Endothelial cell of umbilical vein (primary cell): Measurements from ENCODE around the gene ZIC2.

ENCODE experiments used
- CTCF ChIP-seq, 2 donors: IDR thresholded peaks; 1 replicate in 1 of 2; 2 replicates in 1 of 2; pipeline ENCODE4 v1.5.1; 2011; ENCODE audit warnings: low read length in 2 of 2, mild to moderate bottlenecking in 2 of 2, moderate library complexity in 2 of 2, control low read depth in 1 of 2, inconsistent platforms in 1 of 2, low read depth in 1 of 2; ENCODE audit not compliant: insufficient read depth in 1 of 2; ENCODE audit errors: extremely low read depth in 1 of 2
- EZH2 ChIP-seq: IDR thresholded peaks from 2 replicates; pipeline ENCODE4 v1.6.1; 2012; ENCODE audit warnings: borderline replicate concordance, low read depth, mild to moderate bottlenecking, moderate library complexity, low read length, inconsistent platforms; ENCODE audit not compliant: severe bottlenecking
- FOS ChIP-seq: IDR thresholded peaks from 2 replicates; pipeline ENCODE4 v1.6.1; 2011; ENCODE audit warnings: mild to moderate bottlenecking, low read length, moderate library complexity, borderline replicate concordance; ENCODE audit not compliant: insufficient read depth
- JUN ChIP-seq: IDR thresholded peaks from 2 replicates; pipeline ENCODE4 v1.6.1; 2011; ENCODE audit warnings: borderline replicate concordance, low read depth; ENCODE audit not compliant: insufficient read length, insufficient read depth
- MAX ChIP-seq: IDR thresholded peaks from 2 replicates; pipeline ENCODE4 v1.6.1; 2011; ENCODE audit not compliant: insufficient read depth, insufficient read length
- POLR2A ChIP-seq: IDR thresholded peaks from 2 replicates; pipeline ENCODE4 v1.6.1; 2012; ENCODE audit warnings: low read depth, mild to moderate bottlenecking, control low read depth, low read length
- POLR2AphosphoS5 ChIP-seq: IDR thresholded peaks from 2 replicates; pipeline ENCODE4 v1.6.1; 2012; ENCODE audit warnings: low read depth, mild to moderate bottlenecking, control low read depth, low read length, moderate library complexity; ENCODE audit not compliant: insufficient read depth

- TF ChIP-seq CTCF (IDR thresholded peaks at IDR 0.05; ENCODE audit: extremely low read depth in 1 of 2, insufficient read depth in 1 of 2, low read depth in 1 of 2, low read length in 2 of 2), result no peak
- TF ChIP-seq POLR2A, result no peak
- no peak for TF ChIP-seq FOS
- TF ChIP-seq POLR2AphosphoS5, result no peak
- TF ChIP-seq EZH2, result no peak
- TF ChIP-seq JUN, result no peak
- TF ChIP-seq MAX, result no peak
Observed at GRCh38 chr13:99944606-99945005, 37.0 kb upstream of the ZIC2 start.
